ENCODE data around the gene IL3RA. TPM values are rescaled to one million over a fixed set of nuclear protein-coding genes. Genes with fewer than 3 reads are reported as not detected.
A peak's percentile ranks its signal among the peaks of the same experiment; 100 is the strongest.

The IL3RA gene
- total RNA-seq, 2 donors from 2014 or later, result 2.1 to 6.7 TPM

DNA sequence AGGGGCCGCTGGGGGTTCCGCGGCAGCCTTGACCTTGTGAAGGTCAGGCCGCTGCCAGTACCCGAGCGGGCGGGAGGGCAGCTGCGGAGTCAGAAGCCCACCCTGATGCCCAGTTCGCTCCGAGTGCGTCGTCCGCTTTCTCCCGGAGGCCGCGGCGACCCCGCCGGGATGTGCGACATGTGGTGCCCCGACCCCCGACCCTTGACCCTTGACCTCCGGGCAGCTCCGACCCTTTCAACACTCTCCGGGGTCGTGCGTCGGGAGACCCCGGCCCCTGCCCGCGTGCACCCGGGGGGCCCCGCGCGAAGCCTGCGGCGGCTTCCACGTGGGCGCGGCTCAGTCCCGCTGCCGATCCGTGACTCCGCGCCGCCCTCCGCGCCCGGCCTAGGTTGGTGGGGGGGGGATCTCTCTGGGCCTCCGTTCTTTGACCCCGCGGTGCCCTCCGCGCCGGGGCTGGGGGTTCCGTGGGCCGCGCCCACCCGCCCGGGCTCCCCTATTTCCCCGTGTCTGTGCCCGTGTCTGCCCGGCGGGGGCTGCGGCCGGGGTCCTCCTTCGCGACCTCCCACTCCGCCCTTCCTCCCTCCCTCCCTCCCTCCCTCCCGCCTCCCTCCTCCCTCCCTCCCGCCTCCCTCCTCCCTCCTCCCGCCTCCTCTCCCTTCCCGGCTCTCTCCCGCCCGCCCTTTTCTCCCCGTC is 55.9 kb downstream of the IL3RA start:
- intact Hi-C loops (cut with DNase I), result loop anchor here (10.0 kb wide), 1 partner anchor 202 kb away; the partner anchor contains the start of gene AKAP17A
- Histone ChIP-seq H3K9me3 (no peaks in the 10 kb centered on the region), H3K4me1 (peaks cover 5% of the 10 kb centered on the region), H3K36me3 (peaks cover 16% of the 10 kb centered on the region), H3K27ac (peak overlapping the region; percentile 96), H3K27me3 (no peaks in the 10 kb centered on the region), H3K4me3 (peak overlapping the region; percentile 93), H3K9ac (ENCODE audit: low read depth in 2 of 2, low read length in 2 of 2) (peak overlapping the region; percentile 85 to 99)
- DNase-seq, result peak; percentile 79
- TF ChIP-seq, protein P1, sequence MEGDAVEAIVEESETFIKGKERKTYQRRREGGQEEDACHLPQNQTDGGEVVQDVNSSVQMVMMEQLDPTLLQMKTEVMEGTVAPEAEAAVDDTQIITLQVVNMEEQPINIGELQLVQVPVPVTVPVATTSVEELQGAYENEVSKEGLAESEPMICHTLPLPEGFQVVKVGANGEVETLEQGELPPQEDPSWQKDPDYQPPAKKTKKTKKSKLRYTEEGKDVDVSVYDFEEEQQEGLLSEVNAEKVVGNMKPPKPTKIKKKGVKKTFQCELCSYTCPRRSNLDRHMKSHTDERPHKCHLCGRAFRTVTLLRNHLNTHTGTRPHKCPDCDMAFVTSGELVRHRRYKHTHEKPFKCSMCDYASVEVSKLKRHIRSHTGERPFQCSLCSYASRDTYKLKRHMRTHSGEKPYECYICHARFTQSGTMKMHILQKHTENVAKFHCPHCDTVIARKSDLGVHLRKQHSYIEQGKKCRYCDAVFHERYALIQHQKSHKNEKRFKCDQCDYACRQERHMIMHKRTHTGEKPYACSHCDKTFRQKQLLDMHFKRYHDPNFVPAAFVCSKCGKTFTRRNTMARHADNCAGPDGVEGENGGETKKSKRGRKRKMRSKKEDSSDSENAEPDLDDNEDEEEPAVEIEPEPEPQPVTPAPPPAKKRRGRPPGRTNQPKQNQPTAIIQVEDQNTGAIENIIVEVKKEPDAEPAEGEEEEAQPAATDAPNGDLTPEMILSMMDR (IDR thresholded peaks at IDR 0.05), result no peak

DNA sequence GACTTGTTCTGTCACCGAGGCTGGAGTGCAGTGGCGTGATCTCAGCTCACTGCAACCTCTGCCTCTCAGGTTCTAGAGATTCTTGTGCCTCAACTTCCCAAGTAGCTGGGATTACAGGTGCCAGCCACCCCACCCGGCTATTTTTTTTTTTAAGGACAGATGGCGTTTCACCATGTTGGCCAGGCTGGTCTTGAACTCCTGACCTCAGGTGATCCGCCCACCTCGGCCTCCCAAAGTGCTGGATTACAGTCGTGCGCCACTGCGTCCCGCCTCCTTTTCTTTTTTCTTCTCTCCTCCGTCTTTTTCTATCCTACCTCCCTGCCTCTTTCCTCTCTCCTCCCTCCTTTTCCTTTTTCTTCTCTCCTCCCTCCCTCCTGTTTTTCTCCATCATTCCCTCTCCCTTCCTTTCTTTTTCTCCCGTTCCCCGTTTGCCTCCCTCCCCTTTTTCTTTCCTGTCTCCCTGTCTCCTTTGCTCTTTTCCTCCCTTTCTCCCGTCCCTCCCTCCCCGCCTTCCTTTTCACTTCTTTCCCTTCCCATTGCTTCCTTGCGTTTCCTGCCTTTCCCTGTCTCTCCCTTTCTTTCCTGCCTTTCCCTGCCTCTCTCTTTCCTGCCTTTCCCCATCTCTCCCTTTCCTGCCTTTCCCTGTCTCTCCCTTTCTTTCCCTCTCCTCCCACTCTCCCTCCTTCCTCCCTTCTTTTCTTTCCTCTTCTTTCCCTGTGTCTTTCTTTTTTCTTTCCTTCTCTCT is 57.5 kb downstream of the IL3RA start:
- no peaks in the 10 kb centered on the region for H3K9me3 ChIP-seq
- no peak overlapping the region for H3K27ac ChIP-seq
- no peak for DNase-seq
- TF ChIP-seq, protein P1 (IDR thresholded peaks at IDR 0.05), result no peak
- H3K9ac ChIP-seq (ENCODE audit: low read depth in 2 of 2, low read length in 2 of 2), result no peak overlapping the region
- no peak overlapping the region for H3K4me3 ChIP-seq
- peaks cover 4% of the 10 kb centered on the region for H3K36me3 ChIP-seq
- H3K4me1 ChIP-seq, result peaks cover 5% of the 10 kb centered on the region
- H3K27me3 ChIP-seq, result no peaks in the 10 kb centered on the region
- intact Hi-C loops (cut with DNase I), result loop anchor here (10.0 kb wide), 1 partner anchor 201 kb away; the partner anchor contains the start of gene AKAP17A

DNA sequence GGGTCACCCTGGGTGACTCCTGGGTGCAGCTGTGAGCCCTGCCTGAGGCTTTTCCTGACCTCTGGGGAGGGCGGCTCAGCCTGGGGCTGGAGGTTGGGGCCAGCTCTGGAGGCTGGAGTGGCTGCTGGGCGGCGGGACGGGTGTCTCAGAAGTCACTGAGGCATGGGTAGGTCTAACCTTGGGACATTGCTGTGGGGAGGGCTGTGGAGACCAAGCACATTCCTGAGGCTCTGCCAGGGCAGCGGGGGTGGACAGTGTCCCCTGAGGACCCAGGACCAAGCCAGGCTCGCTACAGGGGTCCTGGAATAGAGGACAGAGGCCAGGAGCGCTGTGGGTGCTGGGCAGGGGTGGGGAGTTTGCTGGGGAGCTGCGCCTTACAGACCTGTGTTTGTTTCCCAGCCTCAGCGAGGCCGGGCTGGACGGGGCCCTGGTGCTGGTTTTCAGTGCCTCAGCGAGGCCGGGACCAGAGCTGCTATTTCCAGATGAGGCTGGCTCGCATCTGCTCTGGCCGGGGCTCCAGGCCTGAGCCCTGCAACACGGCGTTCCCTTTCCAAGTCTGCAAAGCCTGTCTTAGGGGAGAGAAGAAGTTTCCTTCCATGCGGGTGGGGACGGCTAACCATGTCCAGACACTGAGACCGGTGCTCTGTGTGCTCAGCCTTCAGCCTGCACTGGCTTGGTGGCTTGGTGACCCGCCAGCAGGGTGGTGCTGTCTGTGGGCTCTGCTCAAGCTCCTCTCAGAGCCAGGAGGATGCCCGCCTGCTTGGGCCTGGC is 58.3 kb downstream of the IL3RA start:
- Histone ChIP-seq H3K27ac (no peak overlapping the region), H3K4me3 (no peak overlapping the region), H3K9ac (ENCODE audit: low read depth in 2 of 2, low read length in 2 of 2) (no peak overlapping the region), H3K4me1 (peaks cover 5% of the 10 kb centered on the region), H3K9me3 (no peaks in the 10 kb centered on the region), H3K27me3 (no peaks in the 10 kb centered on the region), H3K36me3 (no peaks in the 10 kb centered on the region)
- intact Hi-C loops (cut with DNase I), result loop anchor here (10.0 kb wide), 1 partner anchor 200 kb away; the partner anchor contains the start of gene AKAP17A
- DNase-seq, result no peak
- TF ChIP-seq, protein P1 (IDR thresholded peaks at IDR 0.05), result no peak

DNA sequence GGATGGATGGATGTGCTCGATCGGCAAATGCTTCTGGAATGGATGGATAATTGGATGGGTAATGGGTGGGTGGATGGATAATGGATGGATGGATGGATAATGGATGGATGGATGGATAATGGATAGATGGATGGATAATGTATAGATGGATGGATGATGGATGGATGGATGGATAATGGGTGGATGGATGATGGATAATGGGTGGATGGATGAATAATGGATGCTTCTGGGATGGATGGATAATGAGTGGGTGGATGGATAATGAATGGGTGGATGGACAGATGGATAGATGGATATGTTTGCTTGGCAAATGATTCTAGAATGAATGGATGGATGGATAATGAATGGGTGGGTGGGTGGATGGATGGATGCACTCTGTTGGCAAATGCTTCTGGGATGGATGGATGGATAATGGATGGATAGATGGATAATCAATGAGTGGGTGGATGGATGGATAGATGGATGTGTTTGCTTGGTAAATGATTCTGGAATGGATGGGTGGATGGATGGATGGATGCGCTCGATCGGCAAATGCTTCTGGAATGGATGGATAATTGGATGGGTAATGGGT is 59.1 kb downstream of the IL3RA start:
- TF ChIP-seq, protein P1 (IDR thresholded peaks at IDR 0.05), result no peak
- intact Hi-C loops (cut with DNase I), result loop anchor here (10.0 kb wide), 1 partner anchor 199 kb away; the partner anchor contains the start of gene AKAP17A
- DNase-seq, result no peak

DNA sequence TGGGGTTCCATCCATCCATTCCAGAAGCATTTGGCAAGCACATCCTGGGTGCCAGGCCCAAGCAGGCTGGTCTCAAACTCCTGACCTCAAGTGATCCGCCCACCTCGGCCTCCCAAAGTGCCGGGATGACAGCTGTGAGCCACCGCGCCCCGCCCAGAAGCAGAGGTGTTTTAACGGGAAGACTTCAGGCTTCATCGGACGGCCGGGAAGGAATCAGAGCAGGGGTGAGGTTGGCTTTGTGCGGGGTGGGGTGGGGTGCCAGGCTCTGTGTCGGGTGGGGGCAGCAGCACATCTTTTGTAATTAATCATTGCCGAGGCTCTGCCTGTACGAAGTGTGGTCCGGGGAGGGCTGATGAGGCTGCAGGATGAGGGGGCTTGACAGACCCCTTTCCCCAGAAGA is 60.4 kb downstream of the IL3RA start:
- Histone ChIP-seq H3K9me3 (no peaks in the 10 kb centered on the region), H3K36me3 (no peaks in the 10 kb centered on the region), H3K9ac (ENCODE audit: low read depth in 2 of 2, low read length in 2 of 2) (no peak overlapping the region), H3K27me3 (no peaks in the 10 kb centered on the region), H3K4me1 (no peaks in the 10 kb centered on the region), H3K27ac (no peak overlapping the region), H3K4me3 (no peak overlapping the region)
- TF ChIP-seq, protein P1 (IDR thresholded peaks at IDR 0.05), result no peak
- intact Hi-C loops (cut with DNase I), result loop anchor here (10.0 kb wide), 1 partner anchor 198 kb away; the partner anchor contains the start of gene AKAP17A
- no peak for DNase-seq

More for the DNA sequence above, 59.1 kb downstream of the IL3RA start:
- H3K9me3 ChIP-seq, result no peaks in the 10 kb centered on the region
- H3K36me3 ChIP-seq, result no peaks in the 10 kb centered on the region
- no peak overlapping the region for H3K27ac ChIP-seq
- H3K9ac ChIP-seq (ENCODE audit: low read depth in 2 of 2, low read length in 2 of 2), result no peak overlapping the region
- H3K4me1 ChIP-seq, result no peaks in the 10 kb centered on the region
- no peaks in the 10 kb centered on the region for H3K27me3 ChIP-seq
- no peak overlapping the region for H3K4me3 ChIP-seq
